ENCODE results near the gene C12orf76. TPM values are rescaled to one million over a fixed set of nuclear protein-coding genes. Genes with fewer than 3 reads are reported as not detected.

C12orf76 gene
- total RNA-seq, 1 donor from 2014 or later = 5.4 TPM

DNA sequence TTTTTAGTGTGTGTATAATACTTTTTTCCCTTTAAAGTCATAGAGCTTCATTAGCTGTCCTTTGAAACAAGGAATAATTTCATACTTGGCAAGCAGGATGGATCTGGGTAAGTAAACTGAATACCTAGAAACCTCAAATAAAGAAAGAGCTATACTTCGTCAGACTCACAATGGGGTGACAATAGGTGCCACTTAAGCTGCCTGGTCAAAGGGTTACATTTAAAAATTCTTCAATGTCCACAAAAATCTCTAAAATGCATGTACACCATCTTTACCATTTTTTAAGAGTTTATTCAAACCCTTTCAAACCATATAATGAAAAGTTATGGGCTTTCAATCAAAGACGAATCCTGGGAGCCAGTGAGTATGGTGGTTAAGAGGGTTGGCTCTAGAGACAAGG is 55.2 kb downstream of the C12orf76 start:
- Histone ChIP-seq H3K27ac (replicated peaks) (no peak overlapping the region), H3K4me3 (no peak overlapping the region), H3K9me3 (replicated peaks) (no peaks in the 10 kb centered on the region), H3K27me3 (ENCODE audit: low read depth) (no peaks in the 10 kb centered on the region), H3K36me3 (peaks cover 30% of the 10 kb centered on the region), H3K4me1 (peaks cover 68% of the 10 kb centered on the region)
- intact Hi-C loops (cut with micrococcal nuclease) = no loop called here
- no peak for TF ChIP-seq CTCF (IDR thresholded peaks at IDR 0.05; ENCODE audit: borderline replicate concordance)
- DNase-seq = no peak

GRCh38 chr12:109991586-109991985 is 56.7 kb downstream of the C12orf76 start:
- H3K27ac ChIP-seq (replicated peaks) = no peak overlapping the region
- no peak overlapping the region for H3K4me3 ChIP-seq
- peaks cover 71% of the 10 kb centered on the region for H3K4me1 ChIP-seq
- H3K36me3 ChIP-seq = peaks cover 45% of the 10 kb centered on the region
- no peak for TF ChIP-seq CTCF (IDR thresholded peaks at IDR 0.05; ENCODE audit: borderline replicate concordance)
- intact Hi-C loops (cut with micrococcal nuclease) = no loop called here
- H3K27me3 ChIP-seq (ENCODE audit: low read depth) = no peaks in the 10 kb centered on the region
- no peaks in the 10 kb centered on the region for H3K9me3 ChIP-seq (replicated peaks)
- DNase-seq = no peak

Other genes with a start within 250 kb of the C12orf76 start
- gene TRPV4, start 215.1 kb downstream of the C12orf76 start, total RNA-seq = 0.33 TPM
- gene GLTP, start 168.0 kb downstream of the C12orf76 start, total RNA-seq = 20.0 TPM
- gene TCHP, start 148.2 kb downstream of the C12orf76 start, total RNA-seq = 10.4 TPM
- 50.5 TPM for gene GIT2, start 52.2 kb downstream of the C12orf76 start, total RNA-seq
- 20.0 TPM for gene ANKRD13A, start 49.1 kb downstream of the C12orf76 start, total RNA-seq
- 12.2 TPM for gene IFT81, start 75.8 kb upstream of the C12orf76 start, total RNA-seq
- 1,955 TPM for gene ATP2A2, start 232.7 kb upstream of the C12orf76 start, total RNA-seq